ENCODE measurements around the gene MARK4.

DNA sequence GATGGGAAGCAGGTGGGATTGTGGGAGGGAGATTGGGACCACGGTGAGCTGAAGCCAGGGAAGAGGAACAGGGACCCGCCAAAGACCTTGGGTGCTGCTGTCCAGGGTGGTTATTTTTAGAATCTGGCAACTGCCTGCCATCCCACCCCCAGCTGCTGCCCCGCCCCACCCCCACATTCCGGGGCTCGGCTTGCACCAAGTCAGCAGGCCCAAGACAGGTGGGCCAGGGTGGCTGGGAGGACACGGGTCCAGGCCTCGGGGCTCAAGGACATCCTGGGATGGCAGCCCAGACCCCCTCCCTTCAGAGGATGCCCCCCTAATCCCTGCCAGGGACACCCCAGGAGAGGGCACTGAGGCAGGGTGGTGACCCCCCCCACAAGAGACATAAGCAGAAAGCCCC, 70.8 kb downstream of the MARK4 start:
- TF ChIP-seq, protein P1, sequence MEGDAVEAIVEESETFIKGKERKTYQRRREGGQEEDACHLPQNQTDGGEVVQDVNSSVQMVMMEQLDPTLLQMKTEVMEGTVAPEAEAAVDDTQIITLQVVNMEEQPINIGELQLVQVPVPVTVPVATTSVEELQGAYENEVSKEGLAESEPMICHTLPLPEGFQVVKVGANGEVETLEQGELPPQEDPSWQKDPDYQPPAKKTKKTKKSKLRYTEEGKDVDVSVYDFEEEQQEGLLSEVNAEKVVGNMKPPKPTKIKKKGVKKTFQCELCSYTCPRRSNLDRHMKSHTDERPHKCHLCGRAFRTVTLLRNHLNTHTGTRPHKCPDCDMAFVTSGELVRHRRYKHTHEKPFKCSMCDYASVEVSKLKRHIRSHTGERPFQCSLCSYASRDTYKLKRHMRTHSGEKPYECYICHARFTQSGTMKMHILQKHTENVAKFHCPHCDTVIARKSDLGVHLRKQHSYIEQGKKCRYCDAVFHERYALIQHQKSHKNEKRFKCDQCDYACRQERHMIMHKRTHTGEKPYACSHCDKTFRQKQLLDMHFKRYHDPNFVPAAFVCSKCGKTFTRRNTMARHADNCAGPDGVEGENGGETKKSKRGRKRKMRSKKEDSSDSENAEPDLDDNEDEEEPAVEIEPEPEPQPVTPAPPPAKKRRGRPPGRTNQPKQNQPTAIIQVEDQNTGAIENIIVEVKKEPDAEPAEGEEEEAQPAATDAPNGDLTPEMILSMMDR (IDR thresholded peaks at IDR 0.05) = no peak
- no peak for TF ChIP-seq POLR2AphosphoS5 (IDR thresholded peaks at IDR 0.05)
- TF ChIP-seq POLR2A (IDR thresholded peaks at IDR 0.05) = no peak
